HG03097 (cell line): ENCODE results near the gene TEDC1.

Source experiments
- ATAC-seq: cut with Tn5 transposase; IDR thresholded peaks from one replicate; pipeline ENCODE4 v1.9.1; 2021; ENCODE audit not compliant: unreplicated experiment, low FRiP score

Gene TEDC1

GRCh38 chr14:105517096-105517495 is 26.1 kb downstream of the TEDC1 start:
- no peak for ATAC-seq

DNA sequence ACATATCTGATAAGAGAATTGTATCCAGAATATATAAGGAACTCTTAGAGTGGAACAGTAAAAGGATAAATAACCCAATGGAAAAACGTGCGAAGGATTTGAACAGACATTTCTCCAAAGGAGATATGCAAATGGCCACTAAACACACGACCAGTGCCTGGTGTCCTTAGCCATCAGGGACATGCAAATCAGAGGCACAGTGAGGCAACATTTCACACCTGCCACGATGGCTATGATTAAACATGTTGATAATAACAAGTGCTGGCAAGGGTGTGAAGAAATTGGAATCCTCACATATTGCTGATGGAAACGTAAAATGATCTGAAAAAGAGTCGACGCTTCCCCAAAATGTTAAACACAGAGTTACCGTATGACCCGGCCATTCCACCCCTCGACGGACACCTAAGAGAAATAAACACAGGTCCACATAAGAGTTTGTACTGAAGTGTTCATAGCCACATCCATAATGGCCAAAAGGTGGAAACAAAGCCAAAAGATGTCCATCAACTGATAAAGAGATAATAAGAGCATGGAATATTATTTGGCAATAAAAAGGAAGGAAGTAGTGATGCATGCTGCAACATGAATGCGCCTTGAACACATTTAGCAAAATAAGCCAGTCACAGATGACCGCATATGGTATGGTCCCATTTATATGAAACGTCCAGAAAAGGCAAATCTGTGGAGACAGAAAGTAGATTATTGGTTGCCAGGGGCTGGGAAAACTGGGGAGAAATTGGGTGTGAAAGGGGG is 29.1 kb downstream of the TEDC1 start:
- ATAC-seq: no peak

- ATAC-seq: no peak
These were observed 34.3 kb downstream of the TEDC1 start for GRCh38 chr14:105525326-105525725.

DNA sequence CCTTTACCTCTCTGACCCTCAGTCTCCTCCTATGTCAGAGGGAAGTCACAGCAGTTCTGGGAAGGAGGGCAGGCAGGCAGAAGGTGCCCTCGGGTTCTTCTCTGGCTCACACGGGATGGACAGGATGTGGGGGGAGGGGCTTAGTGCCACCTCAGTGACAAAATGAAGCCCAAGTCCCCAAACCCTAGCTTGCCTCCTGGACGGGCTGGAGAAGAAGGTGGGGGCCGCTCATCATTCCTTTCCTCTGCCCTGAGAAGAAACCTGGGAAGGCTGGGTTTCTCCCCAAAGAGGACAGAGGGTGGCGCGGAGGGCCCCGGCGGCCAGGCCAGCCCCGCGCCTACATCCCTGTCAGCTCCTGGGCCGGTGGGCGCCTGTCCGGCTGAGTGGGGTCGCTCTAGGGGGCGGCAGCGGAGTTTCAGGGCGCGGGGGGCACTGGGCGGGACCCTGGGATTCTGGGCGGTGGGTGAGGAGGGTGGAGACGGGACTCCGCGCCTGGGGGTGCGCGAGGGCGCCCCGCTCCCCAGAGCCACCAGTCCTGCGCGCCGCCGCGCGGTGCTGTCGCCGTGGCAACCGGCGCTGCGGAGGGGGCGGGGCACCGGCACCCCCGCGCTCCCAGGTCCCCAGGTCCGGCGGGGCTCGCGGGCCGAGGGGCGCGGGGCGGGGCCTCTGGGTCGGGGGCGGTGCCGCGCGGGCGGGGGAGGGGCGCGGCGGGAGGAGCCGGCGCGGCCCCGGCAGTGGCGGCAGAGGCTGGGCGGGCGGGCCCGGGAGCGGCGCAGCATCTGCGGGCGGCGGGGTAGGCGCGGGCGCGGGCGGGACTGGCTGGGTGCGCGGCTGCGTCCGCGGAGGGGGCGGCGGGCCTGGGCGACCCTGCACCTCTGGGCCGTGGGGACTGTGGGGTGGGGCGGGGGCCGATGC is 35.1 kb downstream of the TEDC1 start, which contains the start of gene TMEM121:
Gene TMEM121, plus strand, starts transcription at position 723 of the 915 bp plus-strand sequence. CDS start 2,252 bp downstream, outside the sequence.
- ATAC-seq: no peak

DNA sequence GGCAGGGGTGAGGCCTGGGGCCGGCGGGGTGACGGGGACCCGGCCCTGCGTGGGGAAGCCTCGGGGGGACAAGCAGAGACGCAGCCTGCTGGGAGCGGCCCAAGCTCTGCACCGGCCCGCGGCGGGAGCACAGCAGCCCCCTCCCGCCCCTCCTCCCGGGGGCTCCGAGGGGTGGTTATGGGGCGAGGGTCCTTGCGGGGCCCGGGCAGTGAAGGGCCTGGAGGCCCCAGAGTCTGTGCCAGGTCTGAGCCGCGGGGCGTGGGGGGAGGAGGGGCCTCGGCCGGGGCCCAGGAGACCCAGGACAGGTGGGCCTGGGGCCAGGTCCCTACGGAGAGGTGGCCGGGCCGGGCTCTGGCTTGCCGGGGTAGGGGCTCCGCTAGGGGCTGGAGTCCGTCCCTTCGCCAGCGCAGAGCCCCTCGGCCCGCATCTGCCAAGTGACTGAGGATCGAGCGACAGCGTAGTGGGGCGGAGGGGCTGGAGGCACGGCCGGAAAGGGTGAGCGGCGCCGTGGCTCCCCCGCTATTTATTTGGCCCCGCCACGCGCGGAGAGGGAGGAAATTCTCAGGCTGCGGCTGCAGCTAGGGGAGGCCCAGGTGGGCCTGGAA is 35.8 kb downstream of the TEDC1 start:
- ATAC-seq: no peak

GRCh38 chr14:105527381-105527825 is 36.4 kb downstream of the TEDC1 start:
- no peak for ATAC-seq

GRCh38 chr14:105527826-105528585 is 37.0 kb downstream of the TEDC1 start:
- ATAC-seq: no peak

DNA sequence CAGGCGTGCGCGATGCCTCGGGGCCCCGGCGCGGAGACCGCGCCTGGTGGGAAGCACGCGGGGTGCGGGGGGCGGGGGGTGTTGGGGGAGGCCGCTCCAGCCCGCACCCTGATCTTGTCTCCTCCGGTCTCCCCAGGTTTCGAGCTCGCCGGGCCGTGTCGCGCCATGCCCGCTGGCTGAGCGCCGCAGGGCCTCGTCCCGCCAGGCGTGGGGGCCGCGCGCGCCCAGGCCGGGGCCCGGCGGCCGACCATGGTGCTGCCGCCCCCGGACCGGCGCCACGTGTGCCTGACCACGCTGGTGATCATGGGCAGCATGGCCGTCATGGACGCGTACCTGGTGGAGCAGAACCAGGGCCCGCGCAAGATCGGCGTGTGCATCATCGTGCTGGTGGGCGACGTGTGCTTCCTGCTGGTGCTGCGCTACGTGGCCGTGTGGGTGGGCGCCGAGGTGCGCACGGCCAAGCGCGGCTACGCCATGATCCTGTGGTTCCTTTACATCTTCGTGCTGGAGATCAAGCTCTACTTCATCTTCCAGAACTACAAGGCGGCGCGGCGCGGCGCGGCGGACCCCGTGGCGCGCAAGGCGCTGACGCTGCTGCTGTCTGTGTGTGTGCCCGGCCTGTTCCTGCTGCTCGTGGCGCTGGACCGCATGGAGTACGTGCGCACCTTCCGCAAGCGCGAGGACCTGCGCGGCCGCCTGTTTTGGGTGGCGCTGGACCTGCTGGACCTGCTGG is 37.7 kb downstream of the TEDC1 start:
- ATAC-seq: no peak

GRCh38 chr14:105529319-105529568 is 38.2 kb downstream of the TEDC1 start:
- ATAC-seq: no peak

DNA sequence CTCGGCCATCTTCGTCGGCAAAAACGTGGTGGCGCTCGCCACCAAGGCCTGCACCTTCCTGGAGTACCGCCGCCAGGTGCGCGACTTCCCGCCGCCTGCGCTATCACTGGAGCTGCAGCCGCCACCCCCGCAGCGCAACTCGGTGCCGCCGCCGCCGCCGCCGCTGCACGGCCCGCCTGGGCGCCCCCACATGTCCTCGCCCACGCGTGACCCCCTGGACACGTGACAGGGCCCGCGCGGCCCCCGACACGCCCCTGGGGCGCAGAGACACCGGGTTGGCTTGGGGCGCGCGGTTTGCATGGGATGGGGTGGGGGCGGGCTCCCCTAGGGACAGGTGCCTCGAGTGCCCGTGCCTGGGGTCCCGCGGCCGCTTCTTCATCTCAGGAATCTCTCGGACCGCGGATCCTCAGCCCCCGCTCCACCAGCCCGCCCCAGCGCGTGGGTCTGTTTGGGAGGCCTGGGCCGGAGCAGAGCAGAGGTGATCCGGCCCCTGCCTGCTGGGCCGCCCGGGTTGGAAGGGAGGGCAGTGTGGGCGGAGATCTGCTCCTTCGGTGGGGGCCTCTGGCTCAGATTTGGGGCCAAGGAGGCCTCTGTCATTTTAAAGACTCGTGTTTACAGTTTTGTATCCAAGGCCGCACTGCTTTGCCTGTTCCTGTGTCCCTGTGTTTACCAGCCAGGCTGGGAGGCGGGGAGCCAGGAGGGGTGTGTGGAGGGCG is 38.7 kb downstream of the TEDC1 start:
- no peak for ATAC-seq

GRCh38 chr14:105530285-105531087 is 39.4 kb downstream of the TEDC1 start:
- no peak for ATAC-seq

DNA sequence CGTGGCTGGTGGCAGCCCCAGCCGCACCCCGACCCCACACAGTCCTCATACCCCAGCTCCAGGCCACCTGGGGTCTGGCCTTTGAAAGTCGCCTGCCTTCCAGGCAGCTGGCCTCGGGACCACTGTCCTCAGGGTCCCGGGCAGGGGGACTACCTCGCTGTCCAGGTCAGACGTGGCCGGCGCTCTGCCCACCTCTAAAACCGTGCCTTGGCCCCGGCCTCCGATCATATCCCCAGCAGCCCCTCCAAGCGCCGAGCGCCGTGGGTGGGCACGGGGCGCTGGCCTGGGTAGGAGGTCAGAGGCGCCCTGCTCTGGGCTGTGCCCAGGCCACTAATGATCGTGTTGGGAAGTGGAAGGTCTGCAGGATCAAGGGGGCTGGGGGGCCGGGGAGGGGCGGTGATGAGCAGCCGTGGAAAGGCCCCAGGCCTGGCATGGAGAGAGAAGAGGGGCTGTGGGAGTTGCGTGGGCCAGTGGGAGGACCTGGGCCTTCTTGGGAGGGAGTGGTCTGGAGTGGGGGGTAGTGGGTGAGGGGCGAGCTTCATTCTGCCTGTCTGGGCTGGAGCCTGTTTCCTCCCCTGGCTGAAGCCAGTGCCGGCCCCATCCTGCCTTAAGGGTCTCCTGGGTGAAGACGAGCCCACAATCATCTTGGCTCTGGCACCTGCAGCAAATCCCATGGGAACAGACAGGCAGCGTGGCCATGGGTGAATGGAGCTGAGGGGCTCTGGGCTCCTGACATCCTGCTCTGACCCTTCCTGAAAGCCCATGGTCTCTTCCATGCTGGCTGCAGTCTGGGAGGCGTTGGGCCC is 40.2 kb downstream of the TEDC1 start:
- no peak for ATAC-seq

DNA sequence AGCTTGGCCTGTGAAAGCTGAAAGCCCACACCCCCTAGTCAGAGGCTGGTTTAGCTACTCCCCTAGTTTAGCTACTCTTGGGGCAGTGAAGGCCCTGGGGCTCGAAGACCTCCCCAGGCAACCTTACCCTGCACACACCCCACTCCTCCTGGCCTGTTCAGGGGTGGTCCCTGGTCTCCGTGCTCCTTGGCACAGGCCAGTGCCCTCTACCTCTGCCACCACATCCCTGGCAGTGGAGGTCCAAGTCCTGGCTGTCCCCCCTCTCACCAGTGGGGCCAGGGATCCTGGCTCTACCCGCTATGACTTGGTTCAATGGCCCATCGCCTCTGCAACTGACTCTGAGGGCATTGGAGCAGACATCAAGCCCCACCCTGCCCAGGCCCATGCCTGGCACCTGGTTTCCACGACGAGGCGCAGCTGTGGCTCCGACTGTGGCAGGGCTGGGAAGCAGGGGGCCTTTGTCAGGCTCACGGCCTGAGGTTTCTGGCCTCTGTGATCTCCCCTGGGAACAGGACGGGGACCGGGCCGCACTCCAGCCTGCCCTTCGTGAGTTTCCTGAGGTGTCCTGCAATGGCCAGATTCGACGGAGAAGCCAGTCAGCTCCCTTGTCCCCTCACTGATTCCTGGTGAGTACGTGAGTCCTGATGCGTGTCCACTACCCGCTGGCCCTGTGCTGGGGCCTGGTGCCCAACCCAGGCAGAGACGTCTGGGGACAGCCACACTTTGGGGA is 41.0 kb downstream of the TEDC1 start:
- no peak for ATAC-seq

DNA sequence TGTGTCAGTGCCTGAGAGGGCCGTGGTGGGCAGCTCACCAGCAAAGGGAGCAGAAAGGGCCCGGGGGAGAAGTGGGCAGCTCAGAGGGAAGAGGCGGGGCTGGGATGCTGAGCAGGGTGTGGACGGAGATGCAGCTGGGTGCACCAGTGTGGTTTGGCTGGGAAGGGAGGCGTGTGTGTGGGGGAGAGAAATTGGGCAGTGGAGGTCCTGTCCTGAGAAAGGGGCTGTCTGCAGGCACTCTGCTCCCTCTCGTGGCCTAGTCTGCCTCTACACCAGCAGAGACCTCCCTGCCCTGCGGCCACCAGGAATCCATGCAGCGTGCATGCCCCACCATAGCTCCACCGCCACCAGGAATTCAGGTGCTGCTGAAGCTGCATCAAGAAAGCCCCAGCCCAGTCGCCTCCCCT is 41.7 kb downstream of the TEDC1 start:
- ATAC-seq: no peak

- ATAC-seq: no peak
These were observed 42.3 kb downstream of the TEDC1 start for GRCh38 chr14:105533391-105533790.

DNA sequence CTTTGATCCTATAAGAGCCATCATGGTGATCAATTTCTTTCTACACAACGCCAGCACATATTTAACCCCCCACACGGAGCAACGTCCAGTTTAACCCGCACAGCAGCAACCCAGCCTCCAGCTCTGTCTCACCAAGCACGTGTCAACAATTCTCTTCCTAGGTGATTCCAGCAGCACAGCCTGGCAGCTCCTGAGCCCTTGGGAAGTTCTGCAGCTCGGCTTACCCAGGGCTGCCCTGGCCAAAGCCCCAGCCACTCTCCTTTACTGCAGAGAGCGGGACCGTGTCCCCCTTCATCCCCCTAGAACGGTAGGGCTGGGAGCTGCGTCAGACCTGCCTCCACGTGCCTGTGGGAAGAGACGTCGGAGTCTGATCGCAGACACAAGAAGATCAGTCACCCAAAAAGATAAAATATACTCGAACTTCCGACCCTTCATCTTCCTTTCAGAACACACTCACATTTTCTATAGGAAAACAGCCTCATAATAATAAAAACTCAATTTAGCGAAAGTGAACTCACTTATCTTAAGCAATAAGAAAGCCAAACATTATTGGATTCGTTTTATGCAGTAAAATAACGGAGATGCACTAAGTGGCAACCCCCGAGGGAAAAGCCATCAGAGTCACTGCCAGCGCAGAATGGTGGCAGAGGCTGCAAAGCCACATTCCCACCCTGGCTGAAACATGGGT is 42.9 kb downstream of the TEDC1 start:
- ATAC-seq: no peak

DNA sequence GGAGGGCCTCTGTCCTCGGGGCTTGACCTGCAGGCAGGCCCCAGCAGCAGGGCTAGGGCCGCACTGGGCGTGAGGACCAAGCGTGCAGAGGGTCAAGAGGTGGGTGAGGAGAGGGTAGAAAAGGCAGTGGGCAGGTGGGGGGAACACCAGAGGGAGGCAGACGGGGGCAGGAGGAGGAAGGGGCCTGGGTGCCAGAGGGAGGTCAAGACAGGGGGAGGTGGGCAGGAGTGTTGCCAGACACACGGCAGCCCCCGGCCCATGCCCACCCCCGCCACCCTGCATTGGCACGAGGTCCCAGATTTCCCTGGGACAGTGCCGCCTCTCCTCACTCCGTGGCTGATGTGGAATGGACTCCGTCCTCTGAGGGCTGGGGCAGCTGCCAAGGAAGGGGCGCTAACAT is 43.5 kb downstream of the TEDC1 start:
- ATAC-seq: no peak
